Measurements from ENCODE around the gene DNAH9.
"Not testable (repeated sequence)": the region's sequence is repeated elsewhere in the genome, so short reads cannot be mapped to it uniquely, and the experiment has no call there.

DNAH9 gene

DNA sequence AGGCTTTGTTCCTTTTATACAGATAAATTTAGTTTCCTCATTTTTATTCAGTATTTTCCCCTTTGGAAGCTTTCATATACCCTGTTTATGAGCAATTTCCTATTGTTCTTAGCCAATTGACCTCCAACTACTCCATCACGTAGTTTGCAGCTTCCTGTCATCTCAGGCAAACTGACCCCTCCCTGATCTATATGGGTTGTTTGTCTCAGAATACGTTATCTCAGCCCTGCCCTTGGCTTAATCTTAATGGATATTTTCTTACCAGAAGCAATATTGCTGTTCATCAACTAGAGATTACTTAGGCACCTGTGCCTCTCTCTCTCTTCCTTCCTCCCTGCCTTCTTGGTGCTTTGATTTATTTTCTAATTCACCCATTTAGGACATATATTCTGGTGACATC lies 317.8 kb downstream of the DNAH9 start:
- DNase-seq (ENCODE audit: low read depth in 2 of 2): no peak

- DNase-seq (ENCODE audit: low read depth in 2 of 2): no peak
Observed at GRCh38 chr17:11917415-11917814, 319.1 kb downstream of the DNAH9 start.

GRCh38 chr17:11921296-11921695 lies 323.0 kb downstream of the DNAH9 start:
- DNase-seq (ENCODE audit: low read depth in 2 of 2): no peak

GRCh38 chr17:11922638-11923037 lies 324.4 kb downstream of the DNAH9 start:
- DNase-seq (ENCODE audit: low read depth in 2 of 2): no peak

DNA sequence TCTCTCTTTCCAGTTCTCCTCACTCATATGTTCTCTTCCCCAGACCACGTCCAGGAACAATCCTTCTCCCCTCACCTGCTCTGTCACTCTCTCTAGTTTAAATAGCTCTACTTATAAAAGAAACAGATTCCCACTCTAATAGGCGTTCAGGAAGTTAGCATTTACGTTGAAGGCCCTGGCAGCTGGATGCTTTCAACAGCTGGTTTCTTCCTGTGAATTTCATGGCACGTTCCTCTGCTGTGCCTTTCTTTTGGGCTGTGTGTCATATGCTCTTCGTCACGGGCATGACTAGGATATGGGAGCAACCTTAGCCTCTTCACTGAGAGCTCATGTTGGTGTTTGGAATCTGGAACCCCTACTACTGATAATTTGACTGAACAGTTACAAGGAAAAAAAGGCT lies 325.8 kb downstream of the DNAH9 start:
- no peak for DNase-seq (ENCODE audit: low read depth in 2 of 2)

DNA sequence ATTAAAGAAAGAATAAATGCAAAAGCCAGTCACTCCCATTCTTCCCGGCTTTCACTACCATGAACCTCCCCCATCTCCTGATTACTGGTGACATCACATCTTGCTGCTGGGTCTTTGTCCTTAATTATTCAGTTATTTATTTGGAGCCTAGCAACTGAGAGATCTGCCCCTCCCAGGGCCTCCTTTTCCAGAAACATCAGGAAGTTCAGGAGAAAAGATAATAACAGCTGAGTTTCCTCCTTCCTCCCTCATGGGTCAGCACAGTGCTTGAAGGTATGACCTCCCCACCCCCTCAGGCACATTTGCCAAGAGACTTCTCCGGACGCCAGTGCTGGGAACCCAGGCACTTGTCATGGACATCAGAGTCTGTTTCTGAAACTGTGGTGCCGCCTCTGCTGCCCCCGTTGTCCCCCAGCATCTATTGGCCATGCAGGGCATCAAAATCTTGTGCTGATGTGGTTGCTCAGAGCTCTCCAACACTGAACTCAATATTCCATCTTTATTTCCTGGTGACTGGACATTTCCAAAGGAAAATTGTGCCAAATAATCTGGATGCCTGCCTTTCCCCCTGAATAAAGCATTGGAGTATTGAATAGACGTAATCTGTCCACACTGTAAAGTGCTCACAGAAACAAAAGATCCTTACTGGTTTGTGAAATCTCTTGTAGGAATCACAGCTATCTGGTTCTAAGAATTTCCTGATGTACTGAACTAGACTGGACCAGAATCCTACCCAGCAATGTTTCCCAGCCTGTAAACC lies 327.2 kb downstream of the DNAH9 start:
- no peak for DNase-seq (ENCODE audit: low read depth in 2 of 2)

DNA sequence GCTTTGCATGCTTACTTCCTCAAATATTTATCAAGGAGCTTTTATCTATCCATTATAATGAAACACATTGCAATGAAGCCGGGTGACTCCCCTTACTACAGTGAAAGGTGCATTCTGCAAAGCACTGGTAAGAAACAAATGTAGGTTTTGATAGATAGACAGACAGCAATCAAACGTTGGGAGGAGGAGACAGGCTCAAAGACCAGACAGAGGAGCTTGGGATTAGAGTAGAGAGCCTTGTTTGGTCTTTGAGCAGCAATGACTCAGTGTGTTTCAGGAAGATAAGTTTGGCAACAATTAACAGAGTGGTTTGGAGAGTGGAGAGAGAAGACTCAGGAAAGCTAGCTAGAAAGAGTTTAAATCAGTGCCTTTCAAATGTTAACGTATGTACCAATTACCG lies 330.2 kb downstream of the DNAH9 start:
- DNase-seq (ENCODE audit: low read depth in 2 of 2): no peak

DNA sequence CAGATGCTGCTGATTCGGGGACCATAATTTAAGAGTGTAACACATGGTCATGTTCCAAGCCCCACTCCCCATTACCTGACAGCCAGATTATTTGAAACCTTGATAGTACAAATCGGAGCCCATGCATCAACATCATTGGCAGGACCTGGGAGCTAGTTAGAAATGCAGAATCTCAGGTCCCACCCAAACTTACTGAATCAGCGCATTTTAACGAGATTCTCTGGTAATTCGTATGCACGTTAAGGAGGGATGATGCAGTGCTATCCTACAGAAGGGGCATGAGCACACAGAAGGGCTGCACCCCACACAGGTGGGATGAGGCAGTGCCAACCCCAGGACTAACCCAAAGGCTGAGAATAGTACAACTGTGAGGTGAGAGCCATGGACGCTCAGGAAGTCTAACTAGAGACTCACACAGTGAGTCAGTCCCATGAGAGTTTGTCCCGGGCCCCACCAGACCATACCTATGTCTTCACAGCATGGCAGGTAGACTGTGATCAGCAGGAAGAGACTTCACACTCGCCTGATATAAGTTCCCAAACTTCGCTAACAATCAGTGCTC lies 334.1 kb downstream of the DNAH9 start:
- no peak for DNase-seq (ENCODE audit: low read depth in 2 of 2)

- DNase-seq (ENCODE audit: low read depth in 2 of 2): peak; percentile 0 to 1
Observed at GRCh38 chr17:11935734-11936406, 337.6 kb downstream of the DNAH9 start.

GRCh38 chr17:11940904-11941303 lies 342.6 kb downstream of the DNAH9 start:
- DNase-seq (ENCODE audit: low read depth in 2 of 2): no peak

GRCh38 chr17:11943086-11943485 lies 344.8 kb downstream of the DNAH9 start:
- not testable (repeated sequence) for DNase-seq (ENCODE audit: low read depth in 2 of 2)

DNA sequence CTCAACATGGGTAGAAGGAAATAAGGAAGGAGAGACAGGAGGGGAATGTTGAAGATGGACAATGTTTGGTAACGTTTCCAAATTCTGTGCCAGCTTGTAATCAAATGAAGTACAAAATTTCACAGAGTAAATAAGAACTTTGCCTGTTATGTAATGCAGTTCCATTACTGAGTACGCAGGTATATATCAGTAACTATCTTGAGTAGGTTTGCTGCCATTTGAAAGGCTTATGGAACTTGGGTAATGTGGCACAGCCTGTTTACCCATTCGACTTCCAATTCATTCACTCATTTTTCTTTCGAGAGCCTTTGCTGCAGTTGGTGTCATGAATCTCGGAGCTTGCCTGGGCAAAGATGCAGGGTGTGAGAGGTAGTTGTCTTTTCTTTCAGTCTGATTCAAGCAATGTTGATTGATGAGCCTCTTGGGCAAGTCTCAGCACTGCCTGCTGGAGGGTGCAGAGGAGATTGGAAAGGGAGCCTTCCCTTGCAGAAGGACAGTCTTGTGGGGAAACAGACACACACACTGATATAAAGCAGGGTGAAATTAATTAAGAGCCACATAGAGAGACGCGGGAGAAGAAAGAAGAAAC lies 345.6 kb downstream of the DNAH9 start:
- no peak for DNase-seq (ENCODE audit: low read depth in 2 of 2)

DNA sequence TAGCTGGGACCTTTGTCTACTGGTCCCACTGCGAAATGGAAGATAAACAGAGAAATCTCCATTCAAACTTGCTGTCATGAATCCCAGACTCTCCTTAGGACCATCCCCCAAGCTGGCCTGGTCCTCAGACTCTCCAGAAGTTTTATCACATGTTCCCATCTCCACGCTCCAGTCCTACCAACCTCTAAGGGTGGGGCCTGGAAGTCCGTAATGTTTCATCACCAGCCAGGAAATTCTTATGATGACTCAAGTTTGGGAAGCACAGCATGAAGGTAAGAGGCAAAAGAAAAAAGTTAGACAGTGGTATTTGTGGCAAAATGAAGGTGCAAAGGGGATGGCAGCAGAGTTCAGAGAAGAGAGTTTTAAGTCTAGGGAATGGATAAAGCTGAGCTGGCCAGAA lies 346.3 kb downstream of the DNAH9 start:
- DNase-seq (ENCODE audit: low read depth in 2 of 2): no peak

GRCh38 chr17:11948789-11949188 lies 350.5 kb downstream of the DNAH9 start:
- no peak for DNase-seq (ENCODE audit: low read depth in 2 of 2)

DNA sequence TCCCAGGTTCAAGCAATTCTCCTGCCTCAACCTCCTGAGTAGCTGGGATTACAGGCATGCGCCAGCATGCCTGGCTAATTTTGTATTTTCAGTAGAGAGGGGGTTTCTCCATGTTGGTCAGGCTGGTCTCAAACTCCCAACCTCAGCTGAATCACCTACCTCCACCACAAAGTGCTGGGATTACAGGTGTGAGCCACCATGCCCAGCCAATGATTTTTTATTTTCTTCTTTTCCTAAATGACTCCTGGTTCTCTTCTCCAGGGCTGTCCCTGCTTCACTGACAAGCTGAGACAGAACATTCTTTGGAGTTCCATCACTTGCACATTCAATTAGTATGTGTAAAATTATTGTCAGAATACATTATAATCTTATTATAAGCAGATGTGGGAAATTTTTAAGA lies 351.3 kb downstream of the DNAH9 start:
- DNase-seq (ENCODE audit: low read depth in 2 of 2): not testable (repeated sequence)

DNA sequence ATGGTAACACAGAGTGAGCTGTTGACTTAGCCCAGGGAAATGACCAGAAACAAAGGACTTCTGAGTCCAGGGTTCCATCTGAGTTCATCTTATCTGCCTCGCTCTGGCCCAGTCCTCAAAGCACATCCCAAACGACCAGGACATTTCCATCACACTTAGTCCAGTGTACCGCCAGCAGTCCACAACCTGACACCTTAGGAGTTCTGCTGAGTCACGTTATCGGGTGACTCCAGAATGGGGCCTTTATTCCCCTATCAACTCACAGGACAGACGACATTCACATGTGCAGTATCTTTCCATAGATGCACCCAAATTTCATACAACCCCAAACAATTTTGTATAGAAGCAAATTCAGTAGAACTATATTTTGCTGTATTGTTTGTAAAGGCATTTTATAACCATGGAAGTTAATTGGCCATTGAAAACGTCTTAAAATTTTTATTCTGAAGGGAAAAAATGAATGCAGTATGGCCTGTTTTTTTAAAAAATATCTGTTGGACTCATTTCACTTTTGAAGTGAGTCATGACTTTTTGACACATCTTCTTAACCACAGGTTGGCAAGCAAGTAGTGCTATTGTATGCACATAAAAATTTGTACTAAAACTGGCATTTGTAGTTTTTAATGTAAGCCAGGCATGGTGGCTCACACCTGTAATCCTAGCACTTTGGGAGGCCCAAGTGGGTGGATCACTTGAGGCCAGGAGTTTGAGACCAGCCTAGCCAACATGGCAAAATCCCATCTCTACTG lies 352.7 kb downstream of the DNAH9 start:
- no peak for DNase-seq (ENCODE audit: low read depth in 2 of 2)

DNA sequence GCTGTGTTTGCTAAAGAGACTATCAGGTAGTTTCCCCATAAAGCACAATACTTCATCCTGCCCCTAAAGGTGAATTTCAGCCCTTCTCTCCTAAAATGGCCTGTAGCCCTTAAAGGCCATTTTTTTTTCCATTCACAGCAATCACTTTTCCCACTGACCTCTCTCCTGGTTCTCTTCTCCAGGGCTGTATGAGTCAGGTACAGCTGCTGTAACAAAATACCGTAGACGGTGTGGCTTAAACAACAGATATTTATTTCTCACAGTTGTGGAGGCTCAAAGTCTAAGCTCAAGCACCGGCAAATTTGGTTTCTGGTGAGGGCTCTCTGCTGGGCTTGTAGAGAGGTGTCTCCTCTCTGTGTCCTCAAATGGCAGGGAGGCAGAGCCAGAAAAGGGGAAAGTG lies 354.3 kb downstream of the DNAH9 start:
- no peak for DNase-seq (ENCODE audit: low read depth in 2 of 2)

GRCh38 chr17:11953924-11954323 lies 355.7 kb downstream of the DNAH9 start:
- DNase-seq (ENCODE audit: low read depth in 2 of 2): no peak

- no peak for DNase-seq (ENCODE audit: low read depth in 2 of 2)
Observed at GRCh38 chr17:11954936-11955335, 356.7 kb downstream of the DNAH9 start.

DNA sequence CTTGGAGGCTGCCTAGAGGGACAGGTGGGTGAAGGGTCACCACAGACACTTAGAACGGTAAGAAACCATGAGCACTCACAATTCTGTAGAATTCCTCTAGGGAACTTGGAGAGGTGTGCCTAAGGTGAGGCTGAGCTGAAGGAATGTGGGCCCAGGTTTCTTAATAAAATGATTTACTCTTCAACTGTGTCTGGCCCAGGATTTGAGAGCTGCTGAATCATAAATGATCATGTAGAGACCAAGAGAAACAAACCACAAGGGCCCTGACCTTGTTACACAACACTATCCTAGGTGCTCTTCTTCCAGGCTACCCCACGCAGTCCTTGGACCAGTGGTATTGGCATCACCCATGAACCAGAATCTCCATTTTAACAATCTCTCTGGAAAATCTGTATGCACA lies 371.3 kb downstream of the DNAH9 start:
- no peak for DNase-seq (ENCODE audit: low read depth in 2 of 2)

- not testable (repeated sequence) for DNase-seq (ENCODE audit: low read depth in 2 of 2)
Observed at GRCh38 chr17:11972741-11973140, 374.5 kb downstream of the DNAH9 start.

DNA sequence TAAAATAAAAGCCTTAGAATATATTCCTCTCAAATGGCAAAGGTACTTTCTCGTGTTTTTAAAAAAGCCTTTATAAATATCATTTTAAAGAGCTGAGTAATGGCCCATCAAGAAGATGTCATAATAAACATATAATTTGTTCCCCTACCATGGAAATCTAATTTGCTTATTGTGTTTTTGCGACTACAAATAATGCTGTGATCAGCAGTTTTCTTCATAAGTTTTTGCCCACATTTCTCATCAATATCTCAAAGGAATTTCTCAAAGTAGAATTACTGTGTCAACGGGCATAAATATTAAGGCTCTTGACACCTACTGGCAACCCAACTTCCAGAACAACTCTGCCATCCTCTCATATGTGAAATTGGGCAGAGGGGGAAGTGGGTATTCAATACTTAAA lies 381.5 kb downstream of the DNAH9 start:
- no peak for DNase-seq (ENCODE audit: low read depth in 2 of 2)
